H1 (cell line): ENCODE results near the gene SLC43A1. TPM values are rescaled to one million over a fixed set of nuclear protein-coding genes. Genes with fewer than 3 reads are reported as not detected.

Experiments
- CTCF ChIA-PET: fragments of 300-600 bp; sonication (Branson Sonifier 250); formaldehyde crosslinking; loops from one replicate; lab custom pipeline; 2021; ENCODE audit not compliant: partially characterized antibody; lab: Charles Lee
- POLR2A ChIA-PET: fragments of 300-600 bp; sonication (Branson Sonifier 250); formaldehyde crosslinking; loops from one replicate; lab custom pipeline; 2021; ENCODE audit warnings: inconsistent platforms; ENCODE audit not compliant: partially characterized antibody; lab: Charles Lee
- DNase-seq, 2 experiments: peaks; one replicate each; pipeline versions ENCODE4 v3.0.0 to v3.0.0-alpha.2; 2010 to 2022; ENCODE audit warnings: low spot score in 2 of 2, low read depth in 1 of 2, mixed read lengths in 1 of 2
- FAIRE-seq: peaks from 2 replicates; lab custom pipeline; 2011; peaks lifted over from hg19 to GRCh38; lab: Jason Lieb, UNC
- H2AFZ ChIP-seq: 2 replicates; pipeline ENCODE4 v1.8.1; 2012; ENCODE audit warnings: low read length, inconsistent platforms
- H2AK5ac ChIP-seq: 2 replicates; pipeline ENCODE4 v1.6.1; 2013; ENCODE audit warnings: low read depth, low read length
- H2BK120ac ChIP-seq: replicated peaks from 2 replicates; pipeline ENCODE3; 2013; ENCODE audit warnings: low read depth, low read length, inconsistent platforms
- H2BK12ac ChIP-seq: 2 replicates; pipeline ENCODE4 v1.6.1; 2013; ENCODE audit warnings: low read depth, low read length
- H2BK15ac ChIP-seq: 2 replicates; pipeline ENCODE4 v1.6.1; 2013; ENCODE audit warnings: low read length
- H2BK20ac ChIP-seq: 2 replicates; pipeline ENCODE4 v1.6.1; 2013; ENCODE audit warnings: low read length
- H2BK5ac ChIP-seq: 2 replicates; pipeline ENCODE4 v1.6.1; 2013; ENCODE audit warnings: low read depth, low read length
- H3K14ac ChIP-seq: 2 replicates; pipeline ENCODE4 v1.6.1; 2013; ENCODE audit warnings: inconsistent platforms; ENCODE audit not compliant: insufficient read length
- H3K18ac ChIP-seq: 2 replicates; pipeline ENCODE4 v1.6.1; 2013; ENCODE audit warnings: low read length; ENCODE audit errors: extremely low read depth
- H3K23ac ChIP-seq: 2 replicates; pipeline ENCODE4 v1.6.1; 2013; ENCODE audit warnings: inconsistent platforms; ENCODE audit not compliant: insufficient read length
- H3K23me2 ChIP-seq: 2 replicates; pipeline ENCODE4 v1.6.1; 2013; ENCODE audit warnings: low read depth, low read length
- H3K27ac ChIP-seq: 2 replicates; pipeline ENCODE4 v1.6.1; 2011; ENCODE audit warnings: low read depth, low read length, inconsistent platforms
- H3K27me3 ChIP-seq, 4 experiments: replicated peaks in 1 of 4; 1 replicate in 1 of 4; 2 replicates in 3 of 4; pipeline versions ENCODE4 v1.6.1 to v1.8.1; 2011 to 2013; ENCODE audit warnings: low read length in 3 of 4, mild to moderate bottlenecking in 3 of 4, inconsistent platforms in 2 of 4, mixed read lengths in 2 of 4, moderate library complexity in 1 of 4; ENCODE audit not compliant: control insufficient read depth in 3 of 4, insufficient read depth in 3 of 4; ENCODE audit errors: extremely low read depth in 1 of 4
- H3K36me3 ChIP-seq, 4 experiments: 2 replicates each; pipeline versions ENCODE4 v1.6.1 to v1.8.1; 2011 to 2013; ENCODE audit warnings: mild to moderate bottlenecking in 4 of 4, low read length in 3 of 4, moderate library complexity in 2 of 4, control low read depth in 1 of 4, inconsistent platforms in 1 of 4; ENCODE audit not compliant: insufficient read depth in 4 of 4, control insufficient read depth in 2 of 4
- H3K4ac ChIP-seq: replicated peaks from 2 replicates; pipeline ENCODE3; 2013; ENCODE audit warnings: low read length, low read depth, mixed read lengths, inconsistent platforms; ENCODE audit not compliant: insufficient read length
- H3K4me1 ChIP-seq, 4 experiments: replicated peaks in 1 of 4; 1 replicate in 1 of 4; 2 replicates in 3 of 4; pipeline versions ENCODE4 v1.6.1 to v1.8.1; 2011 to 2013; ENCODE audit warnings: low read length in 3 of 4, inconsistent platforms in 2 of 4, mixed read lengths in 1 of 4; ENCODE audit not compliant: insufficient read depth in 4 of 4, control insufficient read depth in 3 of 4
- H3K4me2 ChIP-seq, 2 experiments: 2 replicates each; pipeline versions ENCODE4 v1.6.1 to v1.8.1; 2011 to 2013; ENCODE audit warnings: low read depth in 2 of 2, low read length in 2 of 2, control low read depth in 1 of 2, inconsistent platforms in 1 of 2, mild to moderate bottlenecking in 1 of 2; ENCODE audit not compliant: insufficient read depth in 1 of 2
- H3K4me3 ChIP-seq, 4 experiments: fragments of 200-600, 300-600 bp in 1 of 4; sonication (generic), shearing (Covaris generic), sonication (Bioruptor Twin) in 1 of 4; 2 replicates each; pipeline versions ENCODE4 v1.5.1 to v1.8.1; 2011 to 2016; ENCODE audit warnings: low read length in 4 of 4, low read depth in 3 of 4, control low read depth in 2 of 4, inconsistent platforms in 2 of 4, mild to moderate bottlenecking in 2 of 4, mixed read lengths in 1 of 4, moderate library complexity in 1 of 4; ENCODE audit not compliant: insufficient read depth in 2 of 4; ENCODE audit errors: extremely low read depth in 1 of 4
- H3K56ac ChIP-seq: replicated peaks from 2 replicates; pipeline ENCODE3; 2013; ENCODE audit warnings: low read depth, mild to moderate bottlenecking, mixed read lengths, low read length, inconsistent platforms; ENCODE audit not compliant: insufficient read length
- H3K79me1 ChIP-seq: 2 replicates; pipeline ENCODE4 v1.6.1; 2013; ENCODE audit warnings: low read depth, low read length, control low read depth
- H3K79me2 ChIP-seq, 2 experiments: 2 replicates each; pipeline versions ENCODE4 v1.6.1 to v1.8.1; 2012 to 2013; ENCODE audit warnings: low read length in 2 of 2, mild to moderate bottlenecking in 2 of 2, inconsistent platforms in 1 of 2; ENCODE audit not compliant: insufficient read depth in 2 of 2, control insufficient read depth in 1 of 2
- H3K9ac ChIP-seq, 4 experiments: replicated peaks in 1 of 4; 1 replicate in 1 of 4; 2 replicates in 3 of 4; pipeline versions ENCODE4 v1.6.1 to v1.8.1; 2011 to 2013; ENCODE audit warnings: low read depth in 3 of 4, low read length in 3 of 4, control low read depth in 2 of 4, mild to moderate bottlenecking in 2 of 4, moderate library complexity in 2 of 4, inconsistent platforms in 1 of 4; ENCODE audit errors: extremely low read depth in 1 of 4
- H3K9me3 ChIP-seq, 2 experiments: 2 replicates each; pipeline versions ENCODE4 v1.6.1 to v1.8.1; 2012 to 2013; ENCODE audit warnings: mild to moderate bottlenecking in 2 of 2, moderate library complexity in 2 of 2, control low read depth in 1 of 2, inconsistent platforms in 1 of 2, low read depth in 1 of 2, low read length in 1 of 2, mixed read lengths in 1 of 2; ENCODE audit not compliant: insufficient read depth in 2 of 2
- H4K20me1 ChIP-seq, 2 experiments: replicated peaks in 1 of 2; 2 replicates each; pipeline versions ENCODE3 to v1.8.1; 2011 to 2013; ENCODE audit warnings: inconsistent platforms in 2 of 2, low read length in 2 of 2, mild to moderate bottlenecking in 1 of 2; ENCODE audit not compliant: insufficient read depth in 2 of 2, control insufficient read depth in 1 of 2
- H4K5ac ChIP-seq: 2 replicates; pipeline ENCODE4 v1.6.1; 2013; ENCODE audit warnings: low read length, low read depth, mixed read lengths, inconsistent platforms; ENCODE audit not compliant: insufficient read length
- H4K8ac ChIP-seq: 2 replicates; pipeline ENCODE4 v1.8.0; 2013; ENCODE audit warnings: mild to moderate bottlenecking, moderate library complexity, low read length, inconsistent platforms; ENCODE audit not compliant: insufficient read depth; ENCODE audit errors: extremely low read depth
- H4K91ac ChIP-seq: replicated peaks from 2 replicates; pipeline ENCODE3; 2013; ENCODE audit warnings: low read length, mixed read lengths, inconsistent platforms; ENCODE audit not compliant: insufficient read length
- BACH1 ChIP-seq: IDR thresholded peaks from 2 replicates; pipeline ENCODE4 v1.6.1; 2012; ENCODE audit warnings: low read length, improper control_type of control experiment
- BCL11A ChIP-seq, 2 experiments: IDR thresholded peaks; one replicate each; pipeline ENCODE4 v1.6.1; 2011; ENCODE audit warnings: low read depth in 2 of 2, low read length in 2 of 2, mild to moderate bottlenecking in 2 of 2
- PHF8 ChIP-seq: fragments of 200-600 bp; sonication (generic); conservative IDR thresholded peaks from 2 replicates; pipeline ENCODE4 v1.7.1; 2012; ENCODE audit warnings: low read depth, mild to moderate bottlenecking, inconsistent platforms, low read length, moderate library complexity
- POLR2A ChIP-seq, 2 experiments: IDR thresholded peaks; 1 replicate in 1 of 2; 2 replicates in 1 of 2; pipeline ENCODE4 v1.6.1; 2011; ENCODE audit warnings: low read depth in 2 of 2, low read length in 2 of 2, mild to moderate bottlenecking in 2 of 2; ENCODE audit errors: control extremely low read depth in 1 of 2
- RNF2 ChIP-seq: fragments of 200-900, 300-1000 bp; sonication (generic); IDR thresholded peaks from 2 replicates; pipeline ENCODE4 v1.7.1; 2016; ENCODE audit warnings: borderline replicate concordance, low read depth, mild to moderate bottlenecking, antibody characterized with exemption, low read length; ENCODE audit not compliant: poor library complexity, severe bottlenecking; ENCODE audit errors: missing control alignments
- SIN3A ChIP-seq, 2 experiments: IDR thresholded peaks in 1 of 2; conservative IDR thresholded peaks in 1 of 2; 2 replicates each; pipeline ENCODE4 v1.6.1; 2011 to 2012; ENCODE audit warnings: low read length in 2 of 2, improper control_type of control experiment in 1 of 2, low read depth in 1 of 2, mild to moderate bottlenecking in 1 of 2
- SP1 ChIP-seq: IDR thresholded peaks from 2 replicates; pipeline ENCODE4 v1.6.1; 2011; ENCODE audit warnings: low read depth, low read length
- SP4 ChIP-seq: IDR thresholded peaks from 2 replicates; pipeline ENCODE4 v1.6.1; 2012; ENCODE audit warnings: low read length, inconsistent platforms
- TAF1 ChIP-seq: IDR thresholded peaks from 2 replicates; pipeline ENCODE4 v1.6.1; 2011; ENCODE audit warnings: mild to moderate bottlenecking, low read depth, low read length
- WGBS, 2 experiments: shearing (Covaris generic) in 1 of 2; methylation state at CpG; one replicate each; pipeline versions ENCODE4 v1.1.6 to v1.1.7; 2013 to 2015; ENCODE audit warnings: low lambda C conversion rate in 2 of 2, mixed read lengths in 2 of 2, inconsistent platforms in 1 of 2, low coverage in 1 of 2, missing lambda C conversion rate in 1 of 2; ENCODE audit not compliant: insufficient replicate concordance in 2 of 2, insufficient coverage in 1 of 2, insufficient read length in 1 of 2; ENCODE audit errors: extremely low coverage in 1 of 2, missing lambda C conversion rate in 1 of 2; 5-methylcytosine and 5-hydroxymethylcytosine counted together
- polyA plus RNA-seq, 7 experiments: library from polyadenylated mRNA; depleted of rRNA in 3 of 7; stranded (reverse) in 5 of 7; unstranded in 2 of 7; fragments of >200 nt in 5 of 7; fragments of 200-250 nt in 2 of 7; gene quantifications; 1 replicate in 5 of 7; 2 replicates in 1 of 7; 4 replicates in 1 of 7; pipeline versions ENCODE4 v1.2.1 to v1.2.3, GENCODE V29; 2011 to 2013; ENCODE audit warnings: missing spikeins in 2 of 7, mixed read lengths in 2 of 7
- total RNA-seq: library from RNA; stranded (reverse); fragmentation: NEBNext Ultra II Directional; extraction: Animal tissue kit (Norgen Biotek cat#: 25700); gene quantifications from 2 replicates; pipeline ENCODE4 v1.2.1, GENCODE V29; 2021
- TF ChIP-seq, protein P1 (sequence below): IDR thresholded peaks from 2 replicates; pipeline ENCODE4 v1.6.1; 2012; ENCODE audit warnings: low read length, inconsistent platforms

Gene SLC43A1
- total and polyA plus RNA-seq, 2 of the 8 experiments (the other 6 are each of a cell fraction or from before 2014, with no cell fraction given) = 34.5 to 58.0 TPM

DNA sequence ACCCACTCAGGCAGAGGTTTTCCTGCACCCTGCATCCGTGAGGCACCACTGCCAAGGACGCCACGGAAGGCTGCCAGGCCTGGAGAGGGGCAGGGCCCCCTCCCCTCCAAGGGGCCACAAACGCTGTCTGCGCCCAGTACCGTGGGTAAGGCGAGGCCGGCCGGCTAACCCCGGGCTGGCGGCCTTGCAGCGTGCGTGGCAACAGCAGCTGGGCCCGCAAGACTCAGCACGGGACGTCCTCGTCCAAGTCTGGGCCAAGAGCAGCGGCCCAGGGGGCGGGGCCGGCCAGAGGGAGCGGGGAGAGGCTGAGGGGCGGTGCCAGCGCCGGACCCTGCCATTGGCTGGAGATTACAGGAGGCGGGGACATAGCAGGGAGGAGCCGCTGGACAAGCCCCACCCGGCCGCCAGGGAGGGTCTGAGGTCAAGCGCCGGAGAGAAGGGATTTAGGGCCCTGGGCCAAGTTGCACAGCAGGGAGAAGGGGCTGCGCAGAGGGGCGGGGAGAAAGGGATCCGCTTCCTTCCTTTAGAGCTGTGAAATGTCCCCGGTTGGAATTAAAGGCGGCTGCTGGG, 16.0 kb downstream of the SLC43A1 start:
- Histone ChIP-seq H4K91ac (no peak overlapping the region), H3K23ac (no peak overlapping the region), H3K9me3 (no peaks in the 10 kb centered on the region), H3K4me3 (peak overlapping the region; percentile 5 to 48 (median 36); a peak in 5 of 8 replicates), H4K8ac (no peak overlapping the region), H3K56ac (no peak overlapping the region), H3K79me1 (peaks cover 2% of the 10 kb centered on the region; the same call in 1 of the 2 replicates), H3K36me3 (peaks cover 0 to 5% (median 0%) of the 10 kb centered on the region in 4 experiments; a peak in 2 of 8 replicates), H3K79me2 (no peaks in the 10 kb centered on the region), H3K27ac (no peak overlapping the region), H4K20me1 (peaks cover 0 to 2% of the 10 kb centered on the region in 2 experiments), H3K18ac (no peak overlapping the region), H3K4ac (peak overlapping the region; percentile 84), H2BK20ac (0 out of 2 replicates have a peak overlapping the region, but pooled peaks have one; percentile 43), H3K9ac (no peak overlapping the region), H3K23me2 (peaks cover 2% of the 10 kb centered on the region; the same call in 1 of the 2 replicates), H2BK15ac (no peak overlapping the region), H2AK5ac (no peak overlapping the region), H2BK120ac (no peak overlapping the region), H3K14ac (no peak overlapping the region), H2BK5ac (no peak overlapping the region), H3K27me3 (no peaks in the 10 kb centered on the region), H3K4me2 (peak overlapping the region; percentile 74 to 87), H4K5ac (no peak overlapping the region), H2AFZ (no peak overlapping the region), H2BK12ac (0 out of 2 replicates have a peak overlapping the region, but pooled peaks have one; percentile 99), H3K4me1 (peaks cover 7 to 18% (median 14%) of the 10 kb centered on the region in 4 experiments)
- ChIA-PET POLR2A (interaction anchor here (0.6 to 4.3 kb wide), 23 partner anchors 9 to 177 kb away, joined by 3 to 66 read pairs (median 5); partner anchors contain the start of gene SLC43A1), CTCF (interaction anchor here (0.6 to 33.7 kb wide), 6 partner anchors 7 to 1756 kb away, joined by 3 to 1146 read pairs (median 14); partner anchors contain the start of genes SLC43A1, SMTNL1 and TIMM10)
- 12% methylated on average over 25 of the region's 35 CpGs; no CpG with 5 or more reads in 1 of the 2 experiments for WGBS, 2 experiments
- peak; percentile 89 to 98 for DNase-seq
- peak; percentile 55 for FAIRE-seq
- TF ChIP-seq SP4 (peak; percentile 37; the same call in 1 of the 2 replicates), PHF8 (0 out of 2 replicates have a peak, but pooled peaks have one; percentile 35), SIN3A (conservative IDR thresholded peaks at IDR 0.05 in 1 of 2, IDR thresholded peaks at IDR 0.05 in 1 of 2; ENCODE audit: low read depth in 1 of 2, low read length in 2 of 2) (0 out of 4 replicates have a peak, but pooled peaks of 1 of the 2 experiments have one; percentile 61), BCL11A (IDR thresholded peaks at IDR 0.05; ENCODE audit: low read depth in 2 of 2, low read length in 2 of 2) (no peak), BACH1 (no peak), SP1 (peak; percentile 58; the same call in 1 of the 2 replicates), TAF1 (peak; percentile 7; the same call in 1 of the 2 replicates), POLR2A (IDR thresholded peaks at IDR 0.05; ENCODE audit: control extremely low read depth in 1 of 2, low read depth in 2 of 2, low read length in 2 of 2) (peak in 1 of 2 experiments; percentile 24; a peak in 2 of 3 replicates), RNF2 (no peak)
- TF ChIP-seq, protein P1, sequence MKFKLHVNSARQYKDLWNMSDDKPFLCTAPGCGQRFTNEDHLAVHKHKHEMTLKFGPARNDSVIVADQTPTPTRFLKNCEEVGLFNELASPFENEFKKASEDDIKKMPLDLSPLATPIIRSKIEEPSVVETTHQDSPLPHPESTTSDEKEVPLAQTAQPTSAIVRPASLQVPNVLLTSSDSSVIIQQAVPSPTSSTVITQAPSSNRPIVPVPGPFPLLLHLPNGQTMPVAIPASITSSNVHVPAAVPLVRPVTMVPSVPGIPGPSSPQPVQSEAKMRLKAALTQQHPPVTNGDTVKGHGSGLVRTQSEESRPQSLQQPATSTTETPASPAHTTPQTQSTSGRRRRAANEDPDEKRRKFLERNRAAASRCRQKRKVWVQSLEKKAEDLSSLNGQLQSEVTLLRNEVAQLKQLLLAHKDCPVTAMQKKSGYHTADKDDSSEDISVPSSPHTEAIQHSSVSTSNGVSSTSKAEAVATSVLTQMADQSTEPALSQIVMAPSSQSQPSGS = no peak
